NT2/D1 (cell line): ENCODE data around the gene TOR4A.

ENCODE experiments used
- YY1 ChIP-seq: IDR thresholded peaks from 2 replicates; pipeline ENCODE4 v1.6.1; 2011; ENCODE audit not compliant: insufficient read length, insufficient read depth
- ZNF274 ChIP-seq: IDR thresholded peaks from 2 replicates; pipeline ENCODE4 v1.6.1; 2011; ENCODE audit warnings: mild to moderate bottlenecking, low read depth, low read length

DNA sequence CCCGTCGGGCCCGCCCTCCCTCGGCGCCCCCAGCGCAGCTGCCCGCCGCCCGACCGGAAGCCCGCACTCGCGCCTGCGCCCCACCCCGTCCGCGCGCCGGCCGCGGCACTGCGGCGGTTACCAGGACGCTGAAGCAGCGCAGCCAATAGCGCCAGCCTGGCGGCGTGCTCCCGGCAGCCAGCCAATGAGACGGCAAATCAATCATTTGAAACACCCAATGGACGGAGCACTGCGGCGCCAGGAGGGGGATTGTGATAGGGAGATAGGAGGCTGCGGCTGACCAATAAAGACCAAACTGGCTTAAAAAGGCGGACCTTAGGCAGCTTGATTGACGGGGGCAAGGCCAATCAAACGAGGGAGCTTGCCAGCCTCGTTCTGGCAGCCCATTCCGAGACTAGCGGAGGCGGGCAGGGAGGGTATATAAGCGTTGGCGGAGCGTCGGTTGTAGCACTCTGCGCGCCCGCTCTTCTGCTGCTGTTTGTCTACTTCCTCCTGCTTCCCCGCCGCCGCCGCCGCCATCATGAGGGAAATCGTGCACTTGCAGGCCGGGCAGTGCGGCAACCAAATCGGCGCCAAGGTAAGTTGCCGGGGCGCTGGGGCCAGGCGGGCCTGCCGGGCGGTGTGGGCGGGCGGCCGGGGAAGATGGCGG, 36.6 kb upstream of the TOR4A start, which contains the start of gene TUBB4B:
- no peak for TF ChIP-seq ZNF274
- no peak for TF ChIP-seq YY1
